Uterus (tissue), 2 donors: ENCODE data around the gene ZNF771.

Source experiments
- CTCF ChIP-seq, 4 experiments: fragments of 200-600 bp in 2 of 4; fragments of 450-650 bp in 2 of 4; sonication (generic) in 2 of 4; IDR thresholded peaks; one replicate each; pipeline ENCODE4 v1.5.1; 2016 to 2019; ENCODE audit warnings: antibody characterized with exemption in 4 of 4, mild to moderate bottlenecking in 2 of 4, moderate library complexity in 1 of 4
- POLR2A ChIP-seq, 2 donors: fragments of 450-650 bp; IDR thresholded peaks; one replicate each; pipeline ENCODE4 v1.6.1; 2016; ENCODE audit warnings: antibody characterized with exemption in 2 of 2, mild to moderate bottlenecking in 1 of 2, moderate library complexity in 1 of 2

- TF ChIP-seq CTCF (IDR thresholded peaks at IDR 0.05) (no peak), POLR2A (IDR thresholded peaks at IDR 0.05) (no peak)
Observed at GRCh38 chr16:30377050-30377811, 30.2 kb upstream of the ZNF771 start.
